Tibial nerve (tissue), 4 donors: ENCODE results near the gene SEC31A. TPM values are rescaled to one million over a fixed set of nuclear protein-coding genes. Genes with fewer than 3 reads are reported as not detected.

ENCODE experiments used
- DNase-seq, 2 donors: peaks; one replicate each; pipeline ENCODE4 v3.0.0-alpha.2; 2019; ENCODE audit warnings: low spot score in 2 of 2
- H3K27ac ChIP-seq, 4 donors: fragments of 200-600 bp; sonication (generic) in 3 of 4; one replicate each; pipeline ENCODE4 v1.5.1; 2017 to 2019; ENCODE audit warnings: mild to moderate bottlenecking in 1 of 4
- H3K27me3 ChIP-seq, 2 donors: fragments of 200-600 bp; sonication (generic) in 1 of 2; one replicate each; pipeline versions ENCODE4 v1.5.1 to v1.6.0; 2017 to 2019
- H3K36me3 ChIP-seq, 3 donors: fragments of 200-600 bp; sonication (generic); one replicate each; pipeline ENCODE4 v1.5.1; 2018 to 2019
- H3K4me1 ChIP-seq, 4 donors: fragments of 200-600 bp; sonication (generic) in 3 of 4; one replicate each; pipeline ENCODE4 v1.5.1; 2017 to 2019
- H3K4me3 ChIP-seq, 4 donors: fragments of 200-600 bp; sonication (generic) in 3 of 4; one replicate each; pipeline ENCODE4 v1.5.1; 2017 to 2019; ENCODE audit warnings: mild to moderate bottlenecking in 1 of 4, moderate library complexity in 1 of 4
- H3K9me3 ChIP-seq, 4 donors: fragments of 200-600 bp; sonication (generic) in 3 of 4; one replicate each; pipeline ENCODE4 v1.5.1; 2017 to 2019
- EP300 ChIP-seq, 2 donors: sonication (generic); formaldehyde crosslinking; IDR thresholded peaks; one replicate each; pipeline ENCODE4 v1.6.1; 2017; ENCODE audit warnings: antibody characterized with exemption in 2 of 2, mild to moderate bottlenecking in 1 of 2
- POLR2A ChIP-seq, 2 donors: fragments of 450-650 bp; IDR thresholded peaks; one replicate each; pipeline ENCODE4 v1.6.1; 2017; ENCODE audit warnings: antibody characterized with exemption in 2 of 2, mild to moderate bottlenecking in 2 of 2, moderate library complexity in 2 of 2
- WGBS, 2 donors: methylation state at CpG; one replicate each; pipeline ENCODE4 v1.1.5; 2018; 5-methylcytosine and 5-hydroxymethylcytosine counted together
- total RNA-seq, 4 donors: library from RNA; depleted of rRNA; stranded (reverse); fragments of >200 nt; gene quantifications; one replicate each; pipeline ENCODE4 v1.1.0, GENCODE V29; 2016
- TF ChIP-seq, protein P1 (sequence below), 5 experiments: fragments of 200-600 bp in 3 of 5; fragments of 450-650 bp in 2 of 5; sonication (generic) in 3 of 5; IDR thresholded peaks; one replicate each; pipeline ENCODE4 v1.5.1; 2016 to 2019; ENCODE audit warnings: antibody characterized with exemption in 5 of 5, mild to moderate bottlenecking in 3 of 5, moderate library complexity in 2 of 5

SEC31A gene
- total RNA-seq, 4 donors from 2014 or later: 171 to 190 (median 176) TPM

DNA sequence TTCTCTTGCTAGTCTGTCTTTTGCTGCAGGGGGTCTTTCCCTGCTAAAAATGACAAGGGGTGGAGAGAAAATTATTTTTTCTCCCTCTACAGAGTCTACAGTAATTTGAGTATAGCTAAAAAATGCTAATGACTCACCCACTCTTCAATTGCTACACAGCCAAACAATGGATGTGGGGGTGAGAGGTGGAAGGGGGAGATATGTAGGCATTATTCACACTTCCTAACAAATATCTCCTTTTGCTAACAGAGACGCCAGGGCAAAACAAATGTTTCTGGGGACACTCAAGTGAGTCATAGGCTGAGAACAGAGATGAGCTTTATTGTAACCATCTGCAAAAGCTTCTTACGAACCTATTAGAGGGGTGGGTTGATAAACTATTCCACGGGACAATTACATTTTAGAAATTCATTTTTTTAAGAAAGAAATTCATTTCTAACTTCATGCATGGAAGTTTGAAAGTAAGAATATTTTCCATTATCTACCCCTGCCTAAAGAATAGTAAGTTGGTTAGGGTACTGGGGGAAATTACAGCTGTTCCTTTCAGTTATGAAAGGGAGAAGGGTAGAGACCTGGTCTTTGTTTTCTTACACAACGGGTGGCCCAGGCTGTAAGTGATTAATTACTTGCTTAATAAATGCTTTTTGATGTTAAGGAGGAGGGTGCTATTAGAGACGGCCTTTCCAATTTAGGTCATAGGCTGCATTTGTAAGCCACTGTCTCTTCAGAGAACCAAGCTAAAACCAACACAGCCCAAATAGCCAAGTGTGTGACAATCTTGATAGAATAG, 105.1 kb downstream of the SEC31A start:
- no peaks in the 10 kb centered on the region for H3K36me3 ChIP-seq
- H3K27ac ChIP-seq: peak overlapping the region in 2 of 4 donors; percentile 6 to 34
- 27 to 34% methylated on average over 5 of the region's 5 CpGs for WGBS, 2 donors
- DNase-seq: no peak
- peaks cover 0 to 83% (median 20%) of the 10 kb centered on the region in 4 donors for H3K4me1 ChIP-seq
- no peaks in the 10 kb centered on the region for H3K9me3 ChIP-seq
- no peaks in the 10 kb centered on the region for H3K27me3 ChIP-seq
- H3K4me3 ChIP-seq: no peak overlapping the region
- TF ChIP-seq EP300 (IDR thresholded peaks at IDR 0.05): no peak
- TF ChIP-seq, protein P1, sequence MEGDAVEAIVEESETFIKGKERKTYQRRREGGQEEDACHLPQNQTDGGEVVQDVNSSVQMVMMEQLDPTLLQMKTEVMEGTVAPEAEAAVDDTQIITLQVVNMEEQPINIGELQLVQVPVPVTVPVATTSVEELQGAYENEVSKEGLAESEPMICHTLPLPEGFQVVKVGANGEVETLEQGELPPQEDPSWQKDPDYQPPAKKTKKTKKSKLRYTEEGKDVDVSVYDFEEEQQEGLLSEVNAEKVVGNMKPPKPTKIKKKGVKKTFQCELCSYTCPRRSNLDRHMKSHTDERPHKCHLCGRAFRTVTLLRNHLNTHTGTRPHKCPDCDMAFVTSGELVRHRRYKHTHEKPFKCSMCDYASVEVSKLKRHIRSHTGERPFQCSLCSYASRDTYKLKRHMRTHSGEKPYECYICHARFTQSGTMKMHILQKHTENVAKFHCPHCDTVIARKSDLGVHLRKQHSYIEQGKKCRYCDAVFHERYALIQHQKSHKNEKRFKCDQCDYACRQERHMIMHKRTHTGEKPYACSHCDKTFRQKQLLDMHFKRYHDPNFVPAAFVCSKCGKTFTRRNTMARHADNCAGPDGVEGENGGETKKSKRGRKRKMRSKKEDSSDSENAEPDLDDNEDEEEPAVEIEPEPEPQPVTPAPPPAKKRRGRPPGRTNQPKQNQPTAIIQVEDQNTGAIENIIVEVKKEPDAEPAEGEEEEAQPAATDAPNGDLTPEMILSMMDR (IDR thresholded peaks at IDR 0.05): no peak
- no peak for TF ChIP-seq POLR2A (IDR thresholded peaks at IDR 0.05)

DNA sequence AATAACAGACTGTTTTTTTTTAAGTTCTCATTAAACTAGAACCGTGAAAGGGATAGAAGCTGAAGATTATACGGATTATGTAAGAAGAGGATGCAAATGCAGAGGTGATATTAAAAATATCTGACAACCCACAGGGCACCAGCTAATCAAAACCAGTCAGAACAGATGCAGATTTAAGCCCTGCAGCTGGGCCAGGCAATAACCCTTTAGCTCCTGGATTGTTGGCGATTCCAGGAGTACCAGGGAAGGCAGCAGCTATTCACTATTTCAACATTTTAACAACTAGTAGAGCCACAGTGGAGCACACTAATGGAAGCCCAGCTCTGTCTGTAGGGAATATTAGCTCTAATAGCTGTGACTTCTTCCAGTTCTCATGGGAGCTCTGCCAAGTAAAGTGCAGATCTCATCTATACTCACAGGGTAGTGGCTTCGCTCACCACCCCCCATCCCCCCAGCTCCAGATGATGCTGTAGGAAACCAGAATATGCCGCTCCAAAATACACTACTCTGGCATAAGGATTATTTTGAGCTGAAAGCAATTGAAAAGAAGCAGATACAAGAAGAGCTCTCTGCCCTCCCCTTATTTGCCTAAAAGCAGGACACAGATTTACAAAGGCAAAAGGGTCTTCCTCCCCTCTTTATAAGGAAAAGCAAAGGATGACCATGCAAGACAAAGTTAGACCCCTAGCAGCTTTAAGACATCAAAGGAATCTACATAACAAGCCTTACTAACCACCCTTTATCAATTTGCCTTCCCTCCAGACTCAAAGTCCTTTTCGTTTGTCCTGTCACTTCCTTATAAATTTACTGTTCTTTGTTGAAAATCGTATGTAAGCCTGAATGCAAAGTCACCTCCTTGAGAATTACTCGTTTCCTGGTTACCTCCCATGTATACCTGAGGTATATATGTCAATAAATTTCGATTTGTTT, 106.0 kb downstream of the SEC31A start:
- H3K9me3 ChIP-seq: no peaks in the 10 kb centered on the region
- WGBS, 2 donors: 43 to 47% methylated on average over 9 of the region's 9 CpGs
- no peaks in the 10 kb centered on the region for H3K36me3 ChIP-seq
- no peak for TF ChIP-seq POLR2A (IDR thresholded peaks at IDR 0.05)
- TF ChIP-seq, protein P1 (IDR thresholded peaks at IDR 0.05): no peak
- TF ChIP-seq EP300 (IDR thresholded peaks at IDR 0.05): no peak
- peaks cover 0 to 83% (median 21%) of the 10 kb centered on the region in 4 donors for H3K4me1 ChIP-seq
- H3K27ac ChIP-seq: peak overlapping the region in 2 of 4 donors; percentile 6 to 34
- DNase-seq: no peak
- no peaks in the 10 kb centered on the region for H3K27me3 ChIP-seq
- no peak overlapping the region for H3K4me3 ChIP-seq

DNA sequence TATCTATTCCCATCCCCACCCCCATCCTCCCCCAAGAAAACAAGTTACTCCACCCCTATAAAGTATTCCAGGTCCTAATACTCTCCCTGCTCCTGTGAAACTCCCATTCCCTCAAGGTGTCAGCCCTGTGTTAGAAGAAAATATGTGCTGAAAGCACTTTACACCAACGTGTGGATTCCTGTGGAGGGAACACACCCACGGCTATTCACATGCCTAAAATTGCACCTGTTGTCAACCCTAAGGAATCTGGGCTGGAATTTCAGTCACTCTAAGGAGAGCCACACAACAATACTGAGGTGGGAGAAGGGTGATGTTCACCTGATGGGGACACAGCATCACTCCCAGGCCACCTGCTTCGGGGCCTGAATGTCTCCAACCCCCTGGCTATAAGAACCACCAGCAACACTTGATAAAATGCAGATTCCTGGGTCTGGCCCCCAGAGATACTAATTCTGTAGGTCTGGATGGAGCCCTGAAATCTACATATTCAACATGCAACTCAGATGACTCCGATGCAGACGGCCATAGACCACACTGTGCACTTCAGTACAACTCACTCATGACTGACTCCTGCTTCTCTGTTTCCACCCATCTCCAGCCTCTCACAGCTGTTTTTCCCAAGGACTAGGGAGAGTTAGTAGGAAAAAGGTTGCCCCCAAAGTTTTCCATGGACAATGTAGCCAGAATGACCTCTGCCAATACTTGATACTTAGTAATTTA, 108.2 kb downstream of the SEC31A start:
- H3K27ac ChIP-seq: no peak overlapping the region
- peaks cover 0 to 62% (median 13%) of the 10 kb centered on the region in 4 donors for H3K4me1 ChIP-seq

DNA sequence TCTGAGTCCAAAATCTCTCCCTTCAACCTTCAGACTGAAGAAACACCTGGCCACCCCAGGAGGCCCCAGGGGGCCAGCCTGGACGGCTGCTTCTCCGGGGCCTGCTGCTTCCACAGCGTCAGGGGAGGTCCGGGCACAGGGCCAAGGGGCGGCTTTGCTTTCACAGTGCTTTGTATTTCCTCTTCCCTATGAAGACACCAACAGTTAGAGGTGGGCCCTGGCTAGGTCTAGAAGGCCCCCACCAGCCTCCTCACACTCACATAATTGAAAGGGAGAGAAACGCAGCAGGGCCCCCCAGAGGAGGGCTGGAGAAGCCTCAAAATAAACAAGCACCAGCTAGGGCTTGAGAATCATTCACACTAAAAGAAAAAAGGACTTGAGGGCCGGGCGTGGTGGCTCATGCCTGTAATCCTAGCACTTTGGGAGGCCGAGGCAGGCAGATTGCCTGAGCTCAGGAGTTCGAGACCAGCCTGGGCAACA, 110.2 kb downstream of the SEC31A start:
- peak; percentile 63 to 83 for DNase-seq
- Histone ChIP-seq H3K27me3 (no peaks in the 10 kb centered on the region), H3K9me3 (no peaks in the 10 kb centered on the region), H3K27ac (peak overlapping the region in 3 of 4 donors; percentile 13 to 77 (median 35)), H3K36me3 (no peaks in the 10 kb centered on the region), H3K4me1 (peaks cover 0 to 64% (median 8%) of the 10 kb centered on the region in 4 donors), H3K4me3 (no peak overlapping the region)
- TF ChIP-seq EP300 (IDR thresholded peaks at IDR 0.05) (no peak), POLR2A (IDR thresholded peaks at IDR 0.05) (no peak)
- TF ChIP-seq, protein P1 (IDR thresholded peaks at IDR 0.05): no peak
- 27 to 34% methylated on average over 10 of the region's 10 CpGs for WGBS, 2 donors

More for the DNA sequence above, 108.2 kb downstream of the SEC31A start:
- WGBS, 2 donors: 70 to 73% methylated on average over 5 of the region's 5 CpGs
- Histone ChIP-seq H3K27me3 (no peaks in the 10 kb centered on the region), H3K36me3 (no peaks in the 10 kb centered on the region), H3K4me3 (no peak overlapping the region), H3K9me3 (no peaks in the 10 kb centered on the region)
- DNase-seq: no peak
- TF ChIP-seq EP300 (IDR thresholded peaks at IDR 0.05): no peak
- TF ChIP-seq, protein P1 (IDR thresholded peaks at IDR 0.05): no peak
- no peak for TF ChIP-seq POLR2A (IDR thresholded peaks at IDR 0.05)
